Ishikawa (cell line): ENCODE data around the gene PFKP.
A peak's percentile ranks its signal among the peaks of the same experiment; 100 is the strongest.

Experiments used
- CEBPB ChIP-seq: IDR thresholded peaks from 2 replicates; pipeline ENCODE4 v1.6.1; 2012
- CREB1 ChIP-seq: IDR thresholded peaks from 2 replicates; pipeline ENCODE4 v1.6.1; 2012; ENCODE audit warnings: low read depth
- EGR1 ChIP-seq: IDR thresholded peaks from 2 replicates; pipeline ENCODE4 v1.6.1; 2012
- EP300 ChIP-seq: IDR thresholded peaks from 2 replicates; pipeline ENCODE4 v1.6.1; 2012; ENCODE audit warnings: borderline replicate concordance
- FOXM1 ChIP-seq: IDR thresholded peaks from 2 replicates; pipeline ENCODE4 v1.6.1; 2012; ENCODE audit warnings: low read depth, borderline replicate concordance
- NFIC ChIP-seq: IDR thresholded peaks from 2 replicates; pipeline ENCODE4 v1.6.1; 2012
- RAD21 ChIP-seq: IDR thresholded peaks from 2 replicates; pipeline ENCODE4 v1.6.1; 2012; ENCODE audit warnings: low read depth
- TAF1 ChIP-seq: IDR thresholded peaks from 2 replicates; pipeline ENCODE4 v1.6.1; 2012; ENCODE audit warnings: low read depth, mild to moderate bottlenecking
- TCF12 ChIP-seq: IDR thresholded peaks from 2 replicates; pipeline ENCODE4 v1.6.1; 2012; ENCODE audit warnings: low read depth
- TEAD4 ChIP-seq: IDR thresholded peaks from 2 replicates; pipeline ENCODE4 v1.6.1; 2012
- YY1 ChIP-seq: IDR thresholded peaks from 2 replicates; pipeline ENCODE4 v1.6.1; 2012; ENCODE audit warnings: low read depth
- ZBTB7A ChIP-seq: IDR thresholded peaks from 2 replicates; pipeline ENCODE4 v1.6.1; 2012; ENCODE audit warnings: low read depth
- TF ChIP-seq, protein P1 (sequence below): IDR thresholded peaks from 2 replicates; pipeline ENCODE4 v1.6.1; 2012
- TF ChIP-seq, protein P2 (sequence below): IDR thresholded peaks from 2 replicates; pipeline ENCODE4 v1.6.1; 2012; ENCODE audit warnings: low read depth, mild to moderate bottlenecking
- TF ChIP-seq, protein P3 (sequence below): IDR thresholded peaks from 2 replicates; pipeline ENCODE4 v1.6.1; 2012

The PFKP gene

DNA sequence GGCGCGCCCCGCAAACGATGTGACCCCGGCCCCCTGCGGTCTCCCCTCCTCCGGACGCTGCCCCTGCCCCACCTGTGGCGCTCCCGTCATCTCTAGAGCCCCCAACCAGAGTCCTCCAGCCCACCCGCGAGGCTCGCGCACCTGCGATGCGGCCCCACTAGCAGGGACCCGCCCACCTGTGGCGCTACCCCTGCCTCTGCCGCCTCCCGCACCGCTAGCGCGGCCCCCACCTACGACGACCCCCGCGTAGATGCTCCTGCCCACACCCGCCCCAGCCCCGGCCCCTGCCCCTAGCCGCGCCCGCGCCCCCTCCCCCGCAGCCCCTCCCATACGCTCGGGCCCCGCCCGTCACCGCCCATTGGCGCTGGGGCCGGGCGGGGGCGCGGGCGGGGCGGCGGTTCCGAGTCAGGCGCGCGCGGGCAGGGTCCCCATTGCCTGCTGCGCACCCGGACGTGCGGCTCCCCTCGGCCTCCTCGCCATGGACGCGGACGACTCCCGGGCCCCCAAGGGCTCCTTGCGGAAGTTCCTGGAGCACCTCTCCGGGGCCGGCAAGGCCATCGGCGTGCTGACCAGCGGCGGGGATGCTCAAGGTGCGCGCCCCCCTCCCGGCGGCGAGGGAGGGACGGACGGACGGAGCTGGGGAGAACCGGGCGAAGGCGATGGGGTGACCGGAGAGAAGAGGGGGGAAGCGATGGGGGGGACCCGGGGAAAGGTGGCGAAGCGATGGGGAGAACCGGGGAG is at the start of gene PFKP:
Gene PFKP (plus strand): TSS at position 431 of the 741 bp plus-strand sequence. CDS start 48 bp downstream, at position 479.
- no peak for TF ChIP-seq FOXM1
- TF ChIP-seq TAF1, result peak; percentile 51; the same call in 1 of the 2 replicates
- 0 out of 2 replicates have a peak, but pooled peaks have one; percentile 16 for TF ChIP-seq TCF12

DNA sequence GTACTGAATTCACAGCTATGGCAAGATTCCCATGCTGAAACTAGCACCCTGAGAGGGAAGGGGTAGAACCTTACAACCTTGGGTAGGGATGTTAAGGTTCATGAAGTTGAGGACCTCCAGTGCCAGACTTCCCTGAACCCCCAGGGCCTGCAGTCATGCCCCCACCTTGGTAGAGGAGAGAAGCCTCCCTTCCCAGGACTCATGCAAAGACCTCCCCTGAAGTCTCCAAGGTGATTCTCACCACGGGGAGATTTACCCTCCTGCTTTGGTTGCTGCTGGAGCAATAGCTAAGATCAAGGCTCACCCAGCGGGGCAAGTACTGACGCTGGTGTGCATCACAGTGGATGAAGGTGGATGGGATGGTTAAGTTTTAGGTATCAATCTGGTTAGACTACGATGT is 49.1 kb upstream of the PFKP start:
- no peak for TF ChIP-seq TEAD4
- TF ChIP-seq, protein P1, sequence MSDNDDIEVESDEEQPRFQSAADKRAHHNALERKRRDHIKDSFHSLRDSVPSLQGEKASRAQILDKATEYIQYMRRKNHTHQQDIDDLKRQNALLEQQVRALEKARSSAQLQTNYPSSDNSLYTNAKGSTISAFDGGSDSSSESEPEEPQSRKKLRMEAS, result no peak

DNA sequence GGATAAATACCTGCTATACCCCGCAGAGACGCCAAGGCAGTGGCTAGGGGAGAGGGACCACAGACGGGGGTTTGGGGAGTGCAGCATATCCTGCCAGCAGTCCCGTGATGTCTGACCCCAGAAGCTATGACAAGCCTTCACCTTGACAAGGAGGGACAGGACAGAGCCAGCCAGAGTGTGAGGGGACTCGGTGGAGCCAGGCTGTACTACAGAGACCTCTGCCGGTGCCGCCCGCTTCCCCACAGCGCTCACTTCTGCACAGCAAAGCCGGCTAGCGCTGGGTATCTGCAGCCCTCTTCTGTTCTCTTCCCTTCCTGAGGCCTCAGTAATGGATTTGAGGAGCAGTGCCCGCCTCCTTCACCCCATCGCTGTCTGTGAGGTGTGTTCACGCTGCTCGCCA is 47.0 kb upstream of the PFKP start:
- no peak for TF ChIP-seq ZBTB7A
- TF ChIP-seq RAD21, result no peak
- no peak for TF ChIP-seq TCF12
- TF ChIP-seq, protein P2, sequence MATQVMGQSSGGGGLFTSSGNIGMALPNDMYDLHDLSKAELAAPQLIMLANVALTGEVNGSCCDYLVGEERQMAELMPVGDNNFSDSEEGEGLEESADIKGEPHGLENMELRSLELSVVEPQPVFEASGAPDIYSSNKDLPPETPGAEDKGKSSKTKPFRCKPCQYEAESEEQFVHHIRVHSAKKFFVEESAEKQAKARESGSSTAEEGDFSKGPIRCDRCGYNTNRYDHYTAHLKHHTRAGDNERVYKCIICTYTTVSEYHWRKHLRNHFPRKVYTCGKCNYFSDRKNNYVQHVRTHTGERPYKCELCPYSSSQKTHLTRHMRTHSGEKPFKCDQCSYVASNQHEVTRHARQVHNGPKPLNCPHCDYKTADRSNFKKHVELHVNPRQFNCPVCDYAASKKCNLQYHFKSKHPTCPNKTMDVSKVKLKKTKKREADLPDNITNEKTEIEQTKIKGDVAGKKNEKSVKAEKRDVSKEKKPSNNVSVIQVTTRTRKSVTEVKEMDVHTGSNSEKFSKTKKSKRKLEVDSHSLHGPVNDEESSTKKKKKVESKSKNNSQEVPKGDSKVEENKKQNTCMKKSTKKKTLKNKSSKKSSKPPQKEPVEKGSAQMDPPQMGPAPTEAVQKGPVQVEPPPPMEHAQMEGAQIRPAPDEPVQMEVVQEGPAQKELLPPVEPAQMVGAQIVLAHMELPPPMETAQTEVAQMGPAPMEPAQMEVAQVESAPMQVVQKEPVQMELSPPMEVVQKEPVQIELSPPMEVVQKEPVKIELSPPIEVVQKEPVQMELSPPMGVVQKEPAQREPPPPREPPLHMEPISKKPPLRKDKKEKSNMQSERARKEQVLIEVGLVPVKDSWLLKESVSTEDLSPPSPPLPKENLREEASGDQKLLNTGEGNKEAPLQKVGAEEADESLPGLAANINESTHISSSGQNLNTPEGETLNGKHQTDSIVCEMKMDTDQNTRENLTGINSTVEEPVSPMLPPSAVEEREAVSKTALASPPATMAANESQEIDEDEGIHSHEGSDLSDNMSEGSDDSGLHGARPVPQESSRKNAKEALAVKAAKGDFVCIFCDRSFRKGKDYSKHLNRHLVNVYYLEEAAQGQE, result no peak
- TF ChIP-seq, protein P3, sequence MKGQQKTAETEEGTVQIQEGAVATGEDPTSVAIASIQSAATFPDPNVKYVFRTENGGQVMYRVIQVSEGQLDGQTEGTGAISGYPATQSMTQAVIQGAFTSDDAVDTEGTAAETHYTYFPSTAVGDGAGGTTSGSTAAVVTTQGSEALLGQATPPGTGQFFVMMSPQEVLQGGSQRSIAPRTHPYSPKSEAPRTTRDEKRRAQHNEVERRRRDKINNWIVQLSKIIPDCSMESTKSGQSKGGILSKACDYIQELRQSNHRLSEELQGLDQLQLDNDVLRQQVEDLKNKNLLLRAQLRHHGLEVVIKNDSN, result no peak
- TF ChIP-seq CREB1, result no peak
- no peak for TF ChIP-seq FOXM1
- no peak for TF ChIP-seq EGR1
- TF ChIP-seq YY1, result no peak
- TF ChIP-seq EP300, result no peak

DNA sequence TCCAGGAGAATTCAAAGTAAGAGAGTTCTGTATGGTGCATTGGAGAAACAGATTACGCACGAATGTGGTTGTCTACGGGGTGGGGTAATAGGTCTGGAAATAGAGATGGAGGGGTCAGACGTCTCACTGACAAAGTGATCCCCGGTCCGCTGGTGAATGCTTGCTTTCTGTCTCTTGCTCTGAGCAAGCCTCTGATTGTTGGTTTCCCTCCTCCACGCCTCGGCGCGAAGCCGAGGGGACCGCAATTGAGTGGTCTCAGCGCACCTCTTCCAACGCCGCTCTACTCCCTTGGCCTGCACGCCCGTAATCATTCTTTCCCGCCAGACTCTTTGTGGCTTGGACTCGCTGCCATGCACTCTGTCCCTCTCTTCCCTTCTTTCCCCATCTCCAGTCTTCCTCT is 46.5 kb upstream of the PFKP start:
- TF ChIP-seq EGR1, result no peak
- TF ChIP-seq EP300, result no peak
- no peak for TF ChIP-seq TAF1
- TF ChIP-seq YY1, result no peak
- no peak for TF ChIP-seq CREB1
- TF ChIP-seq TEAD4, result no peak
- no peak for TF ChIP-seq NFIC
- TF ChIP-seq FOXM1, result no peak
- TF ChIP-seq, protein P3, result no peak
- TF ChIP-seq, protein P2, result no peak
- TF ChIP-seq TCF12, result no peak
- no peak for TF ChIP-seq ZBTB7A
- no peak for TF ChIP-seq RAD21
- no peak for TF ChIP-seq CEBPB
- TF ChIP-seq, protein P1, result no peak

DNA sequence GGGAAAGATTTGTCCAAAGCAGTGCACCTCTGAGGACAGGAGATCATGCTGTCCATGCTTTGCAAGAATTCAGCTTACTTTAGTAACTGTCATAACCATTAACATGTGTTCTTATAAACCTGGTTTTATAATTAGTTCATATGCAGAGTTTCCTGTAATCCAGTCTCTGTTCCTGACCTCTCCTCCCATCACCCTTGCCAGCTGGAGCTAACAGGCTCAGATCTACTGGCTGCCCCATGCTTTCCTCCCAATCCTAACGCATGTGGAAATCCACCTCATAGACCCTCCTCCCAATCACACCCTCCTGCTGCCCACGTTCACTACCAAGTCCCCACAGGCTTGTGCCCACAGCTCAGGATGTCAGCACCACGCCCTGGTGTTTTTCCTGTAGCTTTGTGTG is 45.3 kb upstream of the PFKP start:
- TF ChIP-seq EP300, result no peak
- no peak for TF ChIP-seq TCF12
- TF ChIP-seq, protein P2, result no peak
- no peak for TF ChIP-seq NFIC
- TF ChIP-seq, protein P3, result no peak
- TF ChIP-seq ZBTB7A, result no peak
- TF ChIP-seq EGR1, result no peak
- TF ChIP-seq CEBPB, result no peak
- TF ChIP-seq CREB1, result no peak
- TF ChIP-seq, protein P1, result no peak
- TF ChIP-seq YY1, result no peak
- no peak for TF ChIP-seq FOXM1
- no peak for TF ChIP-seq TAF1
- TF ChIP-seq TEAD4, result no peak
- no peak for TF ChIP-seq RAD21
